ENCODE results near the gene DIDO1.

GRCh38 chr20:62940875-62941274, 14.6 kb upstream of the DIDO1 start:
- TF ChIP-seq PPARG (CRISPR knock-in tag; conservative IDR thresholded peaks at IDR 0.05) (no peak), MBNL3 (CRISPR knock-in tag; conservative IDR thresholded peaks at IDR 0.05) (no peak), EZH2 (conservative IDR thresholded peaks at IDR 0.05; ENCODE audit: low read depth, low read length) (no peak)
- TF ChIP-seq, protein P1, sequence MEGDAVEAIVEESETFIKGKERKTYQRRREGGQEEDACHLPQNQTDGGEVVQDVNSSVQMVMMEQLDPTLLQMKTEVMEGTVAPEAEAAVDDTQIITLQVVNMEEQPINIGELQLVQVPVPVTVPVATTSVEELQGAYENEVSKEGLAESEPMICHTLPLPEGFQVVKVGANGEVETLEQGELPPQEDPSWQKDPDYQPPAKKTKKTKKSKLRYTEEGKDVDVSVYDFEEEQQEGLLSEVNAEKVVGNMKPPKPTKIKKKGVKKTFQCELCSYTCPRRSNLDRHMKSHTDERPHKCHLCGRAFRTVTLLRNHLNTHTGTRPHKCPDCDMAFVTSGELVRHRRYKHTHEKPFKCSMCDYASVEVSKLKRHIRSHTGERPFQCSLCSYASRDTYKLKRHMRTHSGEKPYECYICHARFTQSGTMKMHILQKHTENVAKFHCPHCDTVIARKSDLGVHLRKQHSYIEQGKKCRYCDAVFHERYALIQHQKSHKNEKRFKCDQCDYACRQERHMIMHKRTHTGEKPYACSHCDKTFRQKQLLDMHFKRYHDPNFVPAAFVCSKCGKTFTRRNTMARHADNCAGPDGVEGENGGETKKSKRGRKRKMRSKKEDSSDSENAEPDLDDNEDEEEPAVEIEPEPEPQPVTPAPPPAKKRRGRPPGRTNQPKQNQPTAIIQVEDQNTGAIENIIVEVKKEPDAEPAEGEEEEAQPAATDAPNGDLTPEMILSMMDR (CRISPR knock-in tag; IDR thresholded peaks at IDR 0.05) = no peak
- TF ChIP-seq, protein P2, sequence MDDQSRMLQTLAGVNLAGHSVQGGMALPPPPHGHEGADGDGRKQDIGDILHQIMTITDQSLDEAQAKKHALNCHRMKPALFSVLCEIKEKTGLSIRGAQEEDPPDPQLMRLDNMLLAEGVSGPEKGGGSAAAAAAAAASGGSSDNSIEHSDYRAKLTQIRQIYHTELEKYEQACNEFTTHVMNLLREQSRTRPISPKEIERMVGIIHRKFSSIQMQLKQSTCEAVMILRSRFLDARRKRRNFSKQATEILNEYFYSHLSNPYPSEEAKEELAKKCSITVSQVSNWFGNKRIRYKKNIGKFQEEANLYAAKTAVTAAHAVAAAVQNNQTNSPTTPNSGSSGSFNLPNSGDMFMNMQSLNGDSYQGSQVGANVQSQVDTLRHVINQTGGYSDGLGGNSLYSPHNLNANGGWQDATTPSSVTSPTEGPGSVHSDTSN (CRISPR knock-in tag; IDR thresholded peaks at IDR 0.05; ENCODE audit: borderline replicate concordance) = no peak

Data from HepG2 (cell line).